MCF 10A (cell line): ENCODE data around the gene SLC5A9. TPM values are rescaled to one million over a fixed set of nuclear protein-coding genes. Genes with fewer than 3 reads are reported as not detected.

Experiments
- BruUV-seq: library from RNA; stranded (reverse); fragments of 400-500 nt; replicated peaks from 2 replicates; lab custom pipeline; 2021; lab: Mats Ljungman, UMichigan
- CTCF ChIA-PET: fragments of 300-600 bp; sonication (Branson Sonifier 250); formaldehyde crosslinking; extraction: SDS; loops from one replicate; lab custom pipeline; 2021; ENCODE audit warnings: antibody characterized with exemption, inconsistent platforms; lab: Yijun Ruan, JAX
- POLR2A ChIA-PET: fragments of 300-600, 350-650 bp; sonication (Branson Sonifier 250); formaldehyde crosslinking; extraction: SDS; loops from one replicate; lab custom pipeline; 2020; ENCODE audit warnings: antibody characterized with exemption, inconsistent platforms; lab: Yijun Ruan, JAX
- DNase-seq: peaks from one replicate; pipeline ENCODE4 v3.0.0-alpha.2; 2018; ENCODE audit not compliant: unreplicated experiment
- H3K27ac Mint-ChIP-seq: one replicate; pipeline ENCODE4 v1.8.0; 2022; ENCODE audit warnings: mild to moderate bottlenecking, low read depth, mixed read lengths; ENCODE audit not compliant: unreplicated experiment
- H3K27me3 Mint-ChIP-seq: one replicate; pipeline ENCODE4 v1.8.0; 2022; ENCODE audit warnings: mixed read lengths; ENCODE audit not compliant: insufficient read depth, unreplicated experiment
- H3K36me3 Mint-ChIP-seq: one replicate; pipeline ENCODE4 v1.8.0; 2022; ENCODE audit warnings: mild to moderate bottlenecking, moderate library complexity, mixed read lengths; ENCODE audit not compliant: insufficient read depth, unreplicated experiment
- H3K4me1 Mint-ChIP-seq: one replicate; pipeline ENCODE4 v1.8.0; 2022; ENCODE audit warnings: mixed read lengths; ENCODE audit not compliant: insufficient read depth, unreplicated experiment
- H3K4me3 Mint-ChIP-seq: one replicate; pipeline ENCODE4 v1.8.0; 2022; ENCODE audit warnings: mild to moderate bottlenecking, moderate library complexity, mixed read lengths; ENCODE audit not compliant: unreplicated experiment
- H3K9me3 Mint-ChIP-seq: one replicate; pipeline ENCODE4 v1.8.0; 2022; ENCODE audit warnings: mixed read lengths; ENCODE audit not compliant: unreplicated experiment
- CTCF ChIP-seq: fragments of 200-600 bp; IDR thresholded peaks from one replicate; pipeline ENCODE4 v1.8.0; 2022; ENCODE audit warnings: antibody characterized with exemption, mild to moderate bottlenecking; ENCODE audit not compliant: unreplicated experiment
- intact Hi-C: fragments of 100-400 bp; cut with micrococcal nuclease; formaldehyde crosslinking; loops from 2 replicates; pipeline ENCODE4 v1.14.1; 2022
- total RNA-seq: library from RNA; stranded (reverse); gene quantifications from 2 replicates; pipeline ENCODE4 v1.2.3, GENCODE V29; 2022

SLC5A9 gene
- total RNA-seq, 1 experiment from 2014 or later, result not detected

DNA sequence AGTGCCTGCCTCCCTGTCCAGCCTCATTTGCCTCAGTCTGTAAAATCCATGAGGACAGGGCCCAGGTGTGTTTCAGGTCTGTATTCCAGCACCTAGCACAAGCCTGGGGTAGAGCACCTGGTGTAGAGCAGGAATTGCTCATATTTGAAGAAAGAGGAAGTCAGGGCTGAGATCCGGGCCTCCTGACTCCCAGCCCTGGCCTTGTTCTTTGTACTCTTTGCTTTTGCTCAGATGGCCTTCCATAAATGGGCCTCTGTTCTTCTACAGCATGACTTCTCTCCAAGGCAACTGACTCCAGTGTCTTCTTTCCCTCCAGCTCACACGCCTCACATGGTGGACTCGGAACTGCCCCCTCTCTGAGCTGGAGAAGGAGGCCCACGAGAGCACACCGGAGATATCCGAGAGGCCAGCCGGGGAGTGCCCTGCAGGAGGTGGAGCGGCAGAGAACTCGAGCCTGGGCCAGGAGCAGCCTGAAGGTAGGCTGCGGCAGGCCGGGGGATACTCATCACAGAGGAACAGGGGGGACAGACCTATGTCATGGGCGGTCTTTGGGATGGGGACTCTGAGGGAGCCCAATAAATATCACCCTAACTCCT, 19.7 kb downstream of the SLC5A9 start:
- intact Hi-C loops, result no loop called here
- BruUV-seq, result no TSS peak
- ChIA-PET CTCF (interaction anchor here (2.1 kb wide), 1 partner anchor 256 kb away, joined by 7 read pairs; no protein-coding TSS in a partner anchor), POLR2A (no interaction called here)
- H3K36me3 Mint-ChIP-seq, result no peaks in the 10 kb centered on the region
- no peaks in the 10 kb centered on the region for H3K4me1 Mint-ChIP-seq
- no peak for TF ChIP-seq CTCF
- no peaks in the 10 kb centered on the region for H3K9me3 Mint-ChIP-seq
- H3K27me3 Mint-ChIP-seq, result no peaks in the 10 kb centered on the region
- no peak overlapping the region for H3K27ac Mint-ChIP-seq
- no peak overlapping the region for H3K4me3 Mint-ChIP-seq
- DNase-seq, result no peak

DNA sequence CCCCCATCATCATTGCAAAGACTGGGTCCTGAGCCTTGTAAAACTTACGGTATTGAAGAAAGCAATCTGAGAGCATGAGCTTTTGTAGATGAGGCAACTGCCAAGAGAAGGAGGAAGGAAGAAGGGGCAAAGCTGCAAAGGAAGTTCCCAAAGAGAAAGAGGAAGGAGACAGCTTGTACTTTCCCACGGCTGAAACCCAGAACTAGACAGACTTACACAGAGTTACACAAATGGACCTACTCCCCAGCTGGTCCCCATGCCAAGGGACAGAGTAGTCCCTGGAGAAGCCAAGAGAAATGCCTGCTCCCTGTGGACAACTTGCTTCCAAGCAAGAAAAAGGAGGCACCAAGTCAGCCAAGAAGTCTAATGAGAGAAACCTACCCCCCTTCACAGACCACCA, 22.6 kb downstream of the SLC5A9 start:
- Mint-ChIP-seq H3K36me3 (no peaks in the 10 kb centered on the region), H3K9me3 (no peaks in the 10 kb centered on the region), H3K27ac (no peak overlapping the region), H3K4me3 (no peak overlapping the region), H3K4me1 (no peaks in the 10 kb centered on the region), H3K27me3 (no peaks in the 10 kb centered on the region)
- CTCF ChIA-PET, result interaction anchor here (0.6 to 1.6 kb wide), 6 partner anchors 9 to 473 kb away, joined by 3 to 14 read pairs (median 3); no protein-coding TSS in a partner anchor
- POLR2A ChIA-PET, result no interaction called here
- TF ChIP-seq CTCF, result no peak
- DNase-seq, result no peak
- no TSS peak for BruUV-seq
- intact Hi-C loops, result no loop called here

- H3K9me3 Mint-ChIP-seq, result no peaks in the 10 kb centered on the region
- no peaks in the 10 kb centered on the region for H3K27me3 Mint-ChIP-seq
- no peak for TF ChIP-seq CTCF
- ChIA-PET CTCF (no interaction called here), POLR2A (no interaction called here)
- peak; percentile 13 for DNase-seq
- no peak overlapping the region for H3K27ac Mint-ChIP-seq
- intact Hi-C loops, result no loop called here
- H3K4me3 Mint-ChIP-seq, result no peak overlapping the region
- H3K36me3 Mint-ChIP-seq, result no peaks in the 10 kb centered on the region
- BruUV-seq, result no TSS peak
- H3K4me1 Mint-ChIP-seq, result no peaks in the 10 kb centered on the region
Observed at GRCh38 chr1:48246727-48247126, 24.2 kb downstream of the SLC5A9 start.

DNA sequence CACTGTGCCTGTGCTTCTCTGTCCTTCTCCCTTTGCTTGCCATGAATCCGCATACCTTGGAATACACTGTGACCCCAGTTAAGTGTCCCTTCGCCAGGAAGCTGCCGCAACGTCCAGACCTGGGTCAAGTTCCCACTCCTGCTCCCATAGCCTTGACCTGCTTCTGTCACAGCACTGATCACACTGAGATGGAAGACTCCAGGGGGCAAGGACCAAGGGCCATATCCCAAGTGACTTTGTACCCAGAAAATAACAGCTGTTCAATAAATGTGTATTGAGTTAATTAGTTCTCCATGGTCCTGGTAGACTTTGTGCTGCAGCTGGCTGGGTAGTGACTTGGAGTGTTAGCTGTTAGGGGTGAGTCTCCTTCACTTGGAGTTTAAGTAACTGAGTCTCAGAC, 25.8 kb downstream of the SLC5A9 start:
- BruUV-seq, result no TSS peak
- Mint-ChIP-seq H3K4me3 (no peak overlapping the region), H3K9me3 (no peaks in the 10 kb centered on the region), H3K27ac (no peak overlapping the region), H3K27me3 (no peaks in the 10 kb centered on the region), H3K4me1 (no peaks in the 10 kb centered on the region), H3K36me3 (no peaks in the 10 kb centered on the region)
- POLR2A ChIA-PET, result no interaction called here
- CTCF ChIA-PET, result no interaction called here
- TF ChIP-seq CTCF, result no peak
- intact Hi-C loops, result no loop called here
- no peak for DNase-seq
